Left lung (tissue), 10 donors: ENCODE results near the gene POU3F2. TPM values are rescaled to one million over a fixed set of nuclear protein-coding genes. Genes with fewer than 3 reads are reported as not detected.

ENCODE experiments used
- ATAC-seq: fragments of 200-7000 bp; cut with Tn5 transposase; one replicate; pipeline ENCODE4 v1.9.1; 2020; ENCODE audit warnings: moderate library complexity
- DNase-seq, 4 donors: peaks; one replicate each; pipeline ENCODE4 v3.0.0-alpha.2; 2013 to 2020
- H3K27ac ChIP-seq, 2 donors: fragments of 200-600 bp; sonication (generic) in 1 of 2; one replicate each; pipeline versions ENCODE4 v1.5.0 to v1.8.0; 2020 to 2021
- H3K27me3 ChIP-seq, 2 donors: fragments of 200-600 bp; sonication (generic) in 1 of 2; one replicate each; pipeline versions ENCODE4 v1.5.0 to v1.8.0; 2020 to 2021
- H3K36me3 ChIP-seq, 2 donors: fragments of 200-600 bp; sonication (generic) in 1 of 2; one replicate each; pipeline versions ENCODE4 v1.5.0 to v1.8.0; 2020 to 2021
- H3K4me1 ChIP-seq, 2 donors: fragments of 200-600 bp; one replicate each; pipeline ENCODE4 v1.8.0; 2021
- H3K4me3 ChIP-seq, 2 donors: fragments of 200-600 bp; sonication (generic) in 1 of 2; one replicate each; pipeline versions ENCODE4 v1.5.0 to v1.8.0; 2020 to 2021; ENCODE audit warnings: mild to moderate bottlenecking in 1 of 2
- H3K9me3 ChIP-seq, 2 donors: fragments of 200-600 bp; sonication (generic) in 1 of 2; one replicate each; pipeline versions ENCODE4 v1.5.0 to v1.8.0; 2020 to 2021
- CTCF ChIP-seq, 2 donors: fragments of 200-600 bp; sonication (generic) in 1 of 2; IDR thresholded peaks; one replicate each; pipeline versions ENCODE4 v1.5.0 to v1.8.0; 2021; ENCODE audit warnings: antibody characterized with exemption in 2 of 2
- intact Hi-C, 2 donors: fragments of 100-400 bp; cut with DNase I; formaldehyde crosslinking; loops; one replicate each; pipeline versions ENCODE4 v1.11.2 to v1.14.2; 2022
- polyA plus RNA-seq, 6 donors: library from polyadenylated mRNA; unstranded; fragments of 120-200 nt; gene quantifications; one replicate each; pipeline ENCODE4 v1.2.1, GENCODE V29; 2013; ENCODE audit not compliant: insufficient read length in 6 of 6
- total RNA-seq, 2 donors: library from RNA; stranded (reverse); fragmentation: NEBNext Ultra II Directional; extraction: Animal tissue kit (Norgen Biotek cat#: 25700); gene quantifications; one replicate each; pipeline ENCODE4 v1.2.1, GENCODE V29; 2021
- donor health status: DM: no; HTN: yes; CAD: no.
- donor health status: DM: no; HTN: no; CAD: no.

POU3F2 gene
- total and polyA plus RNA-seq, 8 donors = 0.03 to 0.10 (median 0.07) TPM; not detected in 4

- ATAC-seq (no peak), DNase-seq (peak in 1 of 4 donors; percentile 53)
- Histone ChIP-seq H3K27me3 (peaks cover 81 to 100% of the 10 kb centered on the region in 2 donors), H3K9me3 (no peaks in the 10 kb centered on the region), H3K4me1 (peaks cover 0 to 9% of the 10 kb centered on the region in 2 donors), H3K4me3 (no peak overlapping the region), H3K36me3 (no peaks in the 10 kb centered on the region), H3K27ac (no peak overlapping the region)
- intact Hi-C loops = no loop called here
- no peak for TF ChIP-seq CTCF (IDR thresholded peaks at IDR 0.05)
Observed at GRCh38 chr6:98825600-98826230, 8.7 kb upstream of the POU3F2 start.

GRCh38 chr6:98827295-98828159 lies 6.8 kb upstream of the POU3F2 start:
- H3K4me3 ChIP-seq = no peak overlapping the region
- peaks cover 7 to 25% of the 10 kb centered on the region in 2 donors for H3K4me1 ChIP-seq
- DNase-seq = peak in 1 of 4 donors; percentile 71
- no peaks in the 10 kb centered on the region for H3K36me3 ChIP-seq
- intact Hi-C loops = no loop called here
- no peak for ATAC-seq
- peaks cover 93 to 100% of the 10 kb centered on the region in 2 donors for H3K27me3 ChIP-seq
- H3K27ac ChIP-seq = no peak overlapping the region
- no peaks in the 10 kb centered on the region for H3K9me3 ChIP-seq
- no peak for TF ChIP-seq CTCF (IDR thresholded peaks at IDR 0.05)

- H3K9me3 ChIP-seq = no peaks in the 10 kb centered on the region
- H3K27me3 ChIP-seq = peaks cover 100% of the 10 kb centered on the region in 2 donors
- ATAC-seq (no peak), DNase-seq (no peak)
- intact Hi-C loops = no loop called here
- peaks cover 12 to 33% of the 10 kb centered on the region in 2 donors for H3K4me1 ChIP-seq
- TF ChIP-seq CTCF (IDR thresholded peaks at IDR 0.05) = no peak
- H3K27ac ChIP-seq = no peak overlapping the region
- no peaks in the 10 kb centered on the region for H3K36me3 ChIP-seq
- no peak overlapping the region for H3K4me3 ChIP-seq
Observed at GRCh38 chr6:98828211-98828788, 6.1 kb upstream of the POU3F2 start.

GRCh38 chr6:98828941-98829411 lies 5.4 kb upstream of the POU3F2 start:
- Histone ChIP-seq H3K4me3 (no peak overlapping the region), H3K27me3 (peaks cover 96 to 100% of the 10 kb centered on the region in 2 donors), H3K36me3 (no peaks in the 10 kb centered on the region), H3K4me1 (peaks cover 12 to 39% of the 10 kb centered on the region in 2 donors), H3K27ac (no peak overlapping the region), H3K9me3 (no peaks in the 10 kb centered on the region)
- TF ChIP-seq CTCF (IDR thresholded peaks at IDR 0.05) = no peak
- DNase-seq = no peak
- ATAC-seq = no peak
- intact Hi-C loops = no loop called here

GRCh38 chr6:98830146-98830545 lies 4.2 kb upstream of the POU3F2 start:
- no peaks in the 10 kb centered on the region for H3K9me3 ChIP-seq
- DNase-seq (no peak), ATAC-seq (no peak)
- no peak for TF ChIP-seq CTCF (IDR thresholded peaks at IDR 0.05)
- no peak overlapping the region for H3K4me3 ChIP-seq
- no peak overlapping the region for H3K27ac ChIP-seq
- peaks cover 12 to 42% of the 10 kb centered on the region in 2 donors for H3K4me1 ChIP-seq
- peaks cover 91 to 100% of the 10 kb centered on the region in 2 donors for H3K27me3 ChIP-seq
- no peaks in the 10 kb centered on the region for H3K36me3 ChIP-seq
- intact Hi-C loops = no loop called here
